HG03571 (cell line): Measurements from ENCODE around the gene AFP.

Experiments used
- ATAC-seq: cut with Tn5 transposase; IDR thresholded peaks from one replicate; pipeline ENCODE4 v1.9.1; 2021; ENCODE audit not compliant: unreplicated experiment

The AFP gene

DNA sequence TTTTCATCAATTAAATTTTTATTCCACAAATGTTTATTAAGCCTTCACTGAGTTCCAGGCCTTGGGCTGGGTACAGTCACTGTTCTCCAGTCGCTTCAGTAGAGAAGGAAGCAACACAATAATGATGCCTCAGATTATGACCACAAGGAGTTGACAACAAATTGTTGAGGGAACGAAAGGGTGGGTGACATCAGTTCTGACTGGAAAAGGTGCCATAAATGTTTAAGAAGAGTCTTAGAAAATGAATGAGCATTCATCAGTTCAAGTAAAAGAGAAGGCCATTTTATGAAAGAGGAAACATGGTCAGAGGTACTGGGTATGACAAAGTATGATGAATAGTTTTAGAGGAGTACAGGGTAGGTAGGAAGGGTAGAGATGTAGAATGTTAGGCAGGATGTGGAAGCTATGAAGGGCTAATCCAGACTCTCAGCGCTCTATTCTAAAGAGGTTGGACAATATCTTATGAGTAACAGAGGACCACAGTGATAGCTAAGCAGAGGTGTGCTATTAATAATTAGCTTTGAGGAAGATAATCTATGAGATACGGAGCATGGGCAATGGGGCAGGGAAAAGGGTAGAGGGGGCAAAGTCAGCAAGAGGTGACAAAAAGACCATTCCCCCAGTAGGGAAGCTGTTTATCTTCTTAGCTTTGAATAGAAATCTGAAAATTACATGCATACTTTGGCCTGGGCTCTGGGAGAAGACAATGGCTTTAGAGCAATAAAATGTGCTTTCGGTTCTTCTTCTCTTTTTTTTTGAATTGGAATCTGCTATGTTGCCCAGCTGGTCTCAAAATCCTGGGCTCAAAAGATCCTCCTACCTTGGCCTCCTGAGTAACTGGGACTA is 20.4 kb downstream of the AFP start:
- no peak for ATAC-seq

DNA sequence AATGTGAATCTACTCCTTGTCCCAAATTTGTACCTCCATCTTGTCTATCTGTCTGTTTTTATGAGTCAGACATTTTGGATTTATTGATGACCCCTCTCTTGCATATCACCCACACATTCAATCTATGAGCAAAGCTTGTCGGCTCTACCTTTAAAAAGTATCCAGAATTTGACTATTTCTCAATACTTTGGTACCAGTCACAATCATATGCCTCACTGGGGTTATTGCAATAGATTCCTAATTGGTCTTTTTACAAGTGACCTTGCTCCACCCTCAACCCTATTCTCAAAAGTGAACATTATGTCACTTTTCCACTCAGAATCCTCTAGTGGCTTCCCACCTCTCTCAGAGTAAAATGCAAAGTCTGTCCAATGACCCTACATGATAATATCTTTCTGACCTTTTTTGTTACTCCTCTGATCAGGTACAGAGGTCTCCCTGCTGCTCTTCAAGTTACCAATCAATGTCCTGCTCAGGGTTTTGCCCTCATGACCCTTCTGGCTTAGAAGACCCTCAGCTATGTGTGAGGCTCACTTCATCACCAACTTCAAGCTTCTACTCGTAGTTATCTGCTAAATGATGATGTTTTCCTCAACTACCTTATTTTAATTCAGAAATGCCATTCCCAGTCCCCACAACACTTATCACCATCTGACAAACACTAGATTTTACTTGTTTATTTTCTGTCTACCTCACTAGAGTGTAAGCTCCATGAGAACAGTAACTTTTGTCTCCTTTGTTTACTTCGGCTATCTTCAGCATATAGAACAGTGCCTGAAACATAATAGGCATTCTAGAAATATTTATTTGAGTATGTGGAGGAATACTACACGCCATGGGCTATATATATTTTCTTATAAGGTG is 22.4 kb downstream of the AFP start:
- no peak for ATAC-seq

DNA sequence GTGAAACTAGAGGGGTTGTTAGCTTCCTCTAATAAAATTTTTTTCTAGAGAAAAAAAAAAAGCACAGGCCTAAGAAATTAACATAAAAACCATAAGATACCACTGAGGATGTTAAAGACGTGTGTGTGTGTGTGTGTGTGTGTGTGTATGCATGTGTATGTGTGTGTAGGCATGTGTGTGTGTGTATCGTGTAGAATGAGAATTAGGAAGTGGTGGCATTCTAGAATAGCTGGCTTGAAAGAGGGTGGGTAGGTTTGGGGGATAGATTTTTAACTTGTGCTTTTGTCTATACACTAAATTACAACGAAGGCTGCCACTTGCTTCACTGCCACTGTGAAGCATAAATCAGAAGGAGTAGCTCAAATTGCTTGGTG is 23.0 kb downstream of the AFP start:
- ATAC-seq, result no peak

DNA sequence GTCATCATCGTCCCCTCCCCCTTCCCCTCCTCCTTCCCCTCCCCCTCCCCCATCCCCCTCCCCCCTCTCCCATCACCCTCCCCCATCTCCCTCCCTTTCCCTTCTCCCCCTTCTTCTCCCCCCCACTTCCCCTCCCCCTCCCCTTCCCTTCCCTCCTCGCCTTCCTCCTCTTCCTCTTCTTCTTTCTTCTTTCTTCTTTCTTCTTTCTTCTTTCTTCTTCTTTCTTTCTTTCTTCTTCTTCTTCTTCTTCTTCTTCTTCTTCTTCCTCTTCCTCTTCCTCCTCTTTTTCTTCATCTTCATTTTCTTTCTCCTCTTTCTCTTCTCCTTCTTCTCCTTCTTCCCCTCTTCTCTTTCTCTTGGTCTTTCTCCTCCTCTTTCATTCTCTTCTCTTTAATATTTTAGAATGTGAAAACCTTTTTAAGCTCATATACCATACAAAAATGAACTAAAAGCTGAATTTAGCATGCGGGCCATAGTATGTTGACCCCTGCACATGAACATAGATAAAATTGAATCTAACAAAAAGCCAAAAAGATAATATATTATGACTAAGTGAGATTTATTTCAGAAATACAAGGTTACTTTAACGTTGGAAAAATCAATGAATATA is 25.0 kb downstream of the AFP start:
- no peak for ATAC-seq

DNA sequence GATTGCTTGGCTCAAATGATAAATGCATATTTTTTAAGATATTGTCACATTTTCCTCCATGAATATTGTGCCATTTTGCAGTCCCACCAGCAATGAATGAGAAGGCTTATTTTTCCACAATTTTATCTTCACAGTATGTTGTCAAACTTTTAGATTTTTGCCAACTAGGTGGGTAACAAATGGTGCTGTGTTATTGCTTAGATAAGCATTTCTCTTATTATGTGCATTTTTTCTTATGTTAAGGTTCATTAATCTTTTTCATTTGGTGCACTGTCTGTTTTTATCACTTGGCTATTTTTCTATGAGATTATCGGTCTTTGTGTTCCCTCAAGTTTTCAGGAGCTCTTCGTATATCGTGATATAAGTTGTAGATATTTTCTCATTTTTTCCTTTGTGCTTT is 32.1 kb downstream of the AFP start:
- ATAC-seq, result no peak

DNA sequence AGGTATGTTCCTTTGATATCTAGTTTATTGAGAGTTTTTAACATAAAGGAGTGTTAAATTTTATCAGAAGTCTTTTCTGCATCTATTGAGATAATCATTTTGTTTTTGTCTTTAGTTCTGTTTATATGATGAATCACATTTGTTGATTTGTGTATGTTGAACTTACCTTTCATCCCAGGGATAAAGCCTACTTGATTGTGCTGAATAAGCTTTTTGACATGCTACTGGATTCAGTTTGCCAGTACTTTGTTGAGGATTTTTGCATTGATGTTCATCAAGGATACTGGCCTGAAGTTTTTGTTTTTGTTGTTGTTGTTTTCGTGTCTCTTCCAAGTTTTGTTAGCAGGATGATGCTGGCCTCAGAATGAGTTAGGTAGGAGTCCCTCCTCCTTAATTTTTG is 34.7 kb downstream of the AFP start:
- no peak for ATAC-seq

DNA sequence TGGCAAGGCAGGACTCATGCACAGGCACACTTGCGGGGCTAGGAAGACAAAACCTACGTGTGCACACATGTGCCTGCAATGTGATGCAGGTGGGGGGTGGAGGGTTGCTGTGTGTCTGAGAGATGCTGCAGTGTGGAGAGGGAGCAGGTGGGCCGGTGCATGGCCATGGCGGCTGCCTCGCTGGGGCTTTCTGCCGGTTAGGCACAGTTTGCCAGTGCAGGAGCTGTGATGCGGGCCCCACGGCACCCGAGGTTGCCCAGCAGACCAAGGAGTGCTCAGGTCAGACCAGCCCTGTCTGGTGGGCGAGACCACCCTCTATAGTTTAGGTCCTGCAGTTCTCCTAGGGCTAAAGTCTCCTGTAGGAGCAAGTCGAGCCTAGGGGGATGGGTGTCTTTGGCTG is 41.2 kb downstream of the AFP start:
- no peak for ATAC-seq

DNA sequence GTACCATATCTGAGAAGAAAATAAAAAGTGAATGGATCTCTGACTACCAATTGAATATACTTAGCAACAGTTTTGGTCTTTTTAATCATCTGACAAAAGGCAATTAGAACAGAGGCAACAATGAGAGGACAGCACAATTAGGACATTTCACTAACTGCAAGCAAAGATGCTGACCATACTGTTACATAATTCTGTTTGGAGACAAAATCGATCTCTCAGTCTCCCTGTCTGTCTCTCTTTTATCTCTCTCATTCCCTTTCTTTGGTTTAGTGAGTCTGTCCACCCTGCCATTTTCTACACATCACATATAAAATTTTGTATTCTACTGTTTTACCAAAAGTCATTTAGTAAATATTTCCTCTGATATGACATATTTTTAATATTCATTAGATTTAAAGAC is 43.3 kb downstream of the AFP start:
- no peak for ATAC-seq

DNA sequence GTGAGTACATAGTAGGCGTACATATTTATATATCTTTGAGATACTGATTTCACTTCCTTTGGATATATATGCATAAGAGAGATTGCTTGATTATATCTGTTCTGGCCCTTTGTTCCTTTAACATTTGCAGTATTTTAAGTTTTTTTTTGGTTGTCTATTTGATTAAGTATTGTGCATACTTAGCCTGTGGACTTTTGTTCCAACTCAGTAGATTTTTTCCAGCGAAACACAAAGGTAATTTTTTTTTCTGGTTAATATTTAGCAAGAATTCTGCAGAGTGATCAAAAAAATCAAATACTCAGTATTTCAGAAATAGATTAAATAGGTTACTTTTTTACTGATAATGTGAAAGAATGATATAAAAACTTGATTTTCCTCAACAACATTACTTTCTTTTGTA is 45.3 kb downstream of the AFP start, which contains the start of gene AFM:
Gene AFM (plus strand): TSS at position 388 of the 400 bp plus-strand sequence. CDS start 31 bp downstream, outside the sequence.
- ATAC-seq, result no peak

DNA sequence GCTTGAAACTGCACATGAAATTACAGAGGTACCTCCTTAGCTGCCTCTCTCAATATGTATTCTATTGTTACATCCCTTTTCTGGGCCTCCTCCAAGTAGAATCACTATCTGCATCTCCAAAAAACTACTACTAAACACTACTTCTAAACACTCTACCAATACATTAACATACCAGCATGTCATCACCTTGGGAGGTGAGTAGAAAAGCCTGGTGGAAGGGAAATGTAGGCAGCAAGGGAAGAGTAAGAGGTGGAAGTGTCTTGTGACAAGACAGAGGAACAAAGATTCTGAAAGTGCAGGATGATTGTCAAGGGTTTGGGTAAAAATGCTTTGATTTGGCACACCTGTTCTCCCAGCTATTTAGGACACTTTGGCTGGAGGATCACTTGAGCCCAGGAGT is 49.1 kb downstream of the AFP start:
- no peak for ATAC-seq

DNA sequence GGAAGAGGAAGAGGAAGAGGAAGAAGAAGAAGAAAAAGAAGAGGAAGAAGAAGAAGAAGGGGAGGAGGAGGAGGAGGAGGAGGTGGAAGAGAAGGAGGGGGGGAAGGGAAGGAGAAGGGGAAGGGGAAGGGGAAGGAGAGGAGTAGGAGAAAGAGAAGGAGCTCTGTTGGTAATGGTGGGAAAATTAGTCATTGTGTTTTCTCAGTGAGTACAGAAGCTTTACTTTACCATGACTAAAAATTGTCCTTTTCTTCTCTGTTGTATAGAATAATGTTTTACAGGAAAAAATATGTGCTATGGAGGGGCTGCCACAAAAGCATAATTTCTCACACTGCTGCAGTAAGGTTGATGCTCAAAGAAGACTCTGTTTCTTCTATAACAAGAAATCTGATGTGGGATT is 49.6 kb downstream of the AFP start:
- ATAC-seq, result no peak

DNA sequence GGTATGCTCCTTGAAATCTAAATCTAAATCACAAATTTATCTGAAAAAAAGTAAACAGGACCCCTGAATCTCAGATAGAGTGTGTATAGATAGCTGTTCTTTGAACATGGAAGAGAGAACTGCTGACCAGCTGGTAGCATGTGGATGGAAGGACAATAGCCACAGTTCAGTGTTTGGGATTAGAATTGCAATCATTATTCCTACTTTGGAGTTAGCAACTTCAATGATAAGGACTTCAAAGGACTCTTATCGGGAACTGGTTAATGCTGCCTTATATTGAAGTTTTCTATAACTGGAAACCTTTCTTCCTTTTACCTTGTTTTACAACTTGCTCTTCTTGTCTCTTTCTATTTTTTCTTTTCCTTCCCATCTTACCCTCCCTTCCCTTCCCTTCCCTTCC is 50.5 kb downstream of the AFP start:
- ATAC-seq, result no peak

DNA sequence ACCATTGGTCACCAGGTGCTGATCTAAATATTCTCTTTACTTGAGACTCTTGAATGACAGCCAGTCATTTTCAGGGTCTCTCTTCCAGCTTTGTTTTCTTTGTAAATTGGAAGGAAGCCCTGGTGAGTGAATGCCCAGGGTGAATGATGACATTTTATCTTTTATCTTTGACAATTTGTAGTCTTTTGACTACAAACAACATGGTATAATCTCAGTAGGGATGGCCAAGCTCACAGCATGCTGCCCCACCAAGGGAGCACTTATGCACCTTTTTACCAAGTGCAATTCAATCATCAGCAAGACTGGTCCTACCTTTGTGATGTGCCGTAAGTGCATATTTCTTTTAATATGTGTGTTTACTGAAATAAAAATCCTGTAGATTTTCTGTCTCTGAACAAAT is 51.2 kb downstream of the AFP start:
- no peak for ATAC-seq

DNA sequence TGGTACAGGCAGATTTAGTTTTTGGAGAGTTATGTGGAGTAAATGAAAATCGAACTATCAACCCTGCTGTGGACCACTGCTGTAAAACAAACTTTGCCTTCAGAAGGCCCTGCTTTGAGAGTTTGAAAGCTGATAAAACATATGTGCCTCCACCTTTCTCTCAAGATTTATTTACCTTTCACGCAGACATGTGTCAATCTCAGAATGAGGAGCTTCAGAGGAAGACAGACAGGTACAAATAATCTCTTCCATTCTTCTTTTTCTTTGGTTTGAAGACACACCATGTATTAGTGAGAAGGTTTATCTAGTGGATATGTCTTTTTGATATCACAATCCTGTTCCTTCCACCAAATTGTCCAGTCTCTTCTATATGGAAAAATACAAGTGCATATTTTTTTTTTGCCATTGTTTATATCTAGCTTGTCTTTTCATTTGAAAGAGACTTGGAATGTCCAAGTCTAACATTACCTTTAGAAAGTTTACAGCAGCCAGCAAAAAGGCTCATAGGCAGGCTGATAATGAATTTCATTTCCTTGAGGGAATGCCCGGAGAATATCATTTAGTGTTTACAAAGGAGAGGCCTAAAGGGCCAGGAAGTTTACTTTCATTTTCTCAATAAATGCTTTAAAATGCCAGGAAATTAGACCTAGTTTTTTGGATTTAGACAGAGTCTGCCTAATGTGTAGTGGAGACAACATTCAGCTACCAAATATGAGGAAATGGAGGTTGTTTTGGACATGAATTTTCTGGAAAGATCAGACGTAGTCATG is 64.2 kb downstream of the AFP start:
- ATAC-seq, result no peak

DNA sequence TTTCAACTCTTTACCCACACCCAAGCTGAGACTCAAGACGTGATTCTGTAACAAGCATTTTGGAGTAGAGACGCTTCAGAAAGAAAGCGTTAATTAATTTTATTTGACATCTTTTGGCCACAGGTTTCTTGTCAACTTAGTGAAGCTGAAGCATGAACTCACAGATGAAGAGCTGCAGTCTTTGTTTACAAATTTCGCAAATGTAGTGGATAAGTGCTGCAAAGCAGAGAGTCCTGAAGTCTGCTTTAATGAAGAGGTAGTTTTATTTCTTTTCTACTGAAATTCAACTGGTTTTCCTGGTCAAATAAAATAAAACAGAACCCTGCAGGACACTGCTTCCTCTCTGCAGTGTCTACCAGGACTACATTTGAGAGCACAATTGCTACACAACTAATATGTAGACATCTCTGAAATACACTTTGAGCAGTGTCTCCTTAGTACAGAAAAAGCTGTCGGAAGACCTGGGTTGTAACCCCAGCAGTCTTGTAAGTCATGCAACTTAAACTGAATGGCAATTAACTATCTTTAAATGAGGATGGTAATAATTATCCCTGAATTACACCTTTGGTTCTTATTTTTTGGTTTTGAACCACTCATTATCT is 65.7 kb downstream of the AFP start:
- ATAC-seq, result no peak

DNA sequence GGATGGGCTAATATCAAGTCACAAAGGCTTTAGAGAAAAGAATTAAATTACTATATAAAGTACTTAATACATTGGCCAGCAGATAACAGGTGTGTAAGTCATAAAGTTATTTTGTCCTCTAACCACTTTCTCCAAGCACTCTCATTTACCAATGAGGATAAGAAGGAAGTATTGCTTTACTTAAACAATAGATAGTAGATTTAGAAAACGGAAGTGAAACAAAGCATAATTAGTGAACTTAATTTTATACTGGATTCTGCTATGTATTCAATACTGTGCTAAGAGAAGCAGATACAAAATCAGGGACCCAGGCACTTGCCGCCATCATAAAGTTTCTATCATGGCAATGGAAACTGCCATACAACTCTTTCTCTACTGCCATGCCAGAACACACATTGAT is 69.5 kb downstream of the AFP start:
- no peak for ATAC-seq
